NCI-H1417 (cell line): Measurements from ENCODE around the gene LPXN.

Source experiments
- DNase-seq, 3 experiments: peaks; one replicate each; lab custom pipeline; 2025; lab: John Stamatoyannopoulos, UW

The LPXN gene

GRCh38 chr11:58524232-58525036 lies 51.2 kb downstream of the LPXN start:
- DNase-seq: peak; percentile 35 to 77 (median 52)

- DNase-seq: peak; percentile 17 to 72 (median 31)
These were observed 61.8 kb downstream of the LPXN start for GRCh38 chr11:58513747-58514367.

GRCh38 chr11:58511636-58512035 lies 64.0 kb downstream of the LPXN start:
- DNase-seq: no peak

- no peak for DNase-seq
These were observed 65.9 kb downstream of the LPXN start for GRCh38 chr11:58509748-58510147.

- DNase-seq: no peak
These were observed 66.8 kb downstream of the LPXN start for GRCh38 chr11:58508814-58509213.

GRCh38 chr11:58508005-58508404 lies 67.7 kb downstream of the LPXN start, which contains the start of gene OR5B21:
Gene OR5B21, minus strand, starts transcription at chr11:58508105. Its CDS starts 0 bp downstream, at chr11:58508105.
- no peak for DNase-seq

GRCh38 chr11:58507355-58507754 lies 68.3 kb downstream of the LPXN start:
- no peak for DNase-seq

GRCh38 chr11:58506935-58507334 lies 68.7 kb downstream of the LPXN start:
- no peak for DNase-seq

DNA sequence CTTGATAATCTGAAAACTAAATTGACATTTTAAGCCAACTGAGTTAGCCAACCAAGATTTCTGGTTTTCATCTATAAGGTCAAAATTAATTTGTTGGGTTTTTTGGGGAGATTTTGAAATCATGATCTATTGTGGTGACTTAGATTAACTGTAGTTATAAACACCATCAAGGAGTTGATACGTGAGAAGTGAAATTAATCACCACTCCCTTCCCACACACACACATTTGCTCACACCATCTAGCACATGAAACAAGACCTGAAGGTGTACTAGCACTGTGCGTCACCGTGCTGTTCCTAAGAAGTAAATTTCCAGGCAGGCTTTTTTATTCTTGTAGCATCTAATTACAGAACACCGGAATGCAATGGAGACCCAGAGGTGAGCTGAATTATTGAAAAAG lies 69.8 kb downstream of the LPXN start:
- DNase-seq: no peak

DNA sequence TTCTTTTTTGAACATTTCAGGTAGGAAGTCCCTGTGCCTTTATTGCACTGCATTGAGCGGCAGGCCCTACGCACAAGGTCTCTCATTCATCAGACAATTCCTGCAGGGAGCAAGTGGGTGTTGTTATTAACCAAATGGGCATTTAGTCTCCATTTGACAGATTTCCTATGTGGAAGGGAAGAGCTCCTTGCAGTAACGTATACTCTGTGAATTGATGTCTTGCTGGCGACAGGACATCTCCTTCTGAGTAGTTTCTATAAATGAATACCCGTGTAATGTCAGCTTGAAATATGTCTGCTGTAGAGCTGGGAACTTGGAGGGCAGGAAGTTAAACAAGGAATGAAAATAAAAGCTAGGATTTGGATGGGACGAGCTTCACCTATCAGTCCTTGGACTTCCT lies 71.4 kb downstream of the LPXN start:
- DNase-seq: no peak

- DNase-seq: no peak
These were observed 72.2 kb downstream of the LPXN start for GRCh38 chr11:58503361-58503856.

GRCh38 chr11:58502004-58502403 lies 73.7 kb downstream of the LPXN start:
- no peak for DNase-seq

GRCh38 chr11:58498464-58498863 lies 77.2 kb downstream of the LPXN start:
- DNase-seq: no peak

DNA sequence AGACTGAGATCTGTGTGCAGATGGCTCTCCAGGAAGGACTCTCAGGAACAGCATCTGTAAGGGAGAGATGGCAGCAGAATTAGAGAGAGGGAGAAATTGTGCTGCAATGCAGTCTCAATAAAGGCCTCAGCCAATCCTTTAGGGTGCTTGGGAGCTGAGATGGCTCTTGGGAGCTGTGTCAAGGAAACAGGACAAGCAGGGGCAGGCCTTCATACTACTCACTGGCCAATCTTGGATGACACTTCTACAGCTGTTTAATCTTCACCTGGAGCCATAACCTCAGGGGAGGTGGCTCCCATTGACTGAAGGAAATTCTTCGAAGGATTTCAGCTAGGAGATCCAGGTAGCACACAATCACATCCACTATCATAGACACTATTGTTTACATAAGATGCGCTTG lies 77.7 kb downstream of the LPXN start:
- no peak for DNase-seq

GRCh38 chr11:58495906-58496305 lies 79.8 kb downstream of the LPXN start:
- no peak for DNase-seq

GRCh38 chr11:58494101-58494500 lies 81.6 kb downstream of the LPXN start:
- no peak for DNase-seq

DNA sequence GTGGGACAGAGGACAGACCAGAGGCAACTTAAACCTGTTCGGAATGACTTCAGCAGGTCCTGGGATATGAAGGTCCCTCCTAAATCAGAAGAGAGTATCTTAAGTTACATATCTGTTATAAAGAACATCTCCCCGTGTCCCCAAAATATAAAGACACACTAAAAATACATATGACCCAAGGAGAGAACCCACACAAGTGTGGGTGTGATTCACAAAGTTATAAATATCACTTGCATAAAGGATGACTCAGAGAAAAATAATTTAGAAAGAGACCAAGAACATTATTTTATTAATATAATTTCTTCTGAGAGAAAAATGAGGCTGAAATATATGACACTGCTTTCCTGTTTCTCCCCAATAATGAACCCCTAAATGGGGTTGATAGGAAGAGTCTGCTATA lies 82.0 kb downstream of the LPXN start:
- DNase-seq: no peak

- peak in 2 of 3 experiments; percentile 12 to 58 for DNase-seq
These were observed 84.8 kb downstream of the LPXN start for GRCh38 chr11:58490827-58491226.

GRCh38 chr11:58487170-58487569 lies 88.5 kb downstream of the LPXN start:
- DNase-seq: no peak

DNA sequence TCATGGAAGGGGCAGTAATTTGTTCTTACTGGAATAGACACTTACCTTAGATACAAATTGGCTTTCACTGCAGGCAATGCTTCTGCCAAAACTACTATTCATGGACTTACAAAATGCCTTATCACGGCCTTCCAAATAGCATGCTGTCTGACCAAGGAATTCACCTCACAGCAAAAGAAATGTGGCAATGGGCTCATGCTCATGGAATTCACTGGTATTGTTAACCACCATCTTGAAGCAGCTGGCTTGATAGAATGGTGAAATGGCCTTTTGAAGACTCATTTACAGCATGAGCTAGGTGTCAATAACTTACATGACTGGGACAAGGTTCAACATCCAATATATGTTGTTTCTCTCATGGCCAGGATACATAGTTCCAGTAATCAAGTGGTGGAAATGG lies 89.7 kb downstream of the LPXN start:
- no peak for DNase-seq
